Measurements from ENCODE around the gene PPP2R2D.
A peak's percentile ranks its signal among the peaks of the same experiment; 100 is the strongest.

PPP2R2D gene

GRCh38 chr10:131900350-131901152, at the start of gene PPP2R2D:
Gene PPP2R2D (plus strand): TSS chr10:131901008. CDS start chr10:131901149, 141 bp downstream.
- DNase-seq = peak; percentile 92

GRCh38 chr10:131851346-131851745, 49.5 kb upstream of the PPP2R2D start:
- no peak for DNase-seq

GRCh38 chr10:131852176-131852822, 48.5 kb upstream of the PPP2R2D start:
- no peak for DNase-seq

GRCh38 chr10:131852823-131853609, 47.8 kb upstream of the PPP2R2D start:
- no peak for DNase-seq

GRCh38 chr10:131853610-131853964, 47.2 kb upstream of the PPP2R2D start:
- DNase-seq = no peak

- DNase-seq = no peak
Measured at GRCh38 chr10:131854579-131855335, 46.1 kb upstream of the PPP2R2D start.

- DNase-seq = no peak
Measured at GRCh38 chr10:131855461-131856401, 45.1 kb upstream of the PPP2R2D start.

GRCh38 chr10:131856441-131857094, 44.2 kb upstream of the PPP2R2D start:
- no peak for DNase-seq

GRCh38 chr10:131857156-131858117, 43.4 kb upstream of the PPP2R2D start:
- no peak for DNase-seq

- no peak for DNase-seq
Measured at GRCh38 chr10:131858118-131858515, 42.7 kb upstream of the PPP2R2D start.

GRCh38 chr10:131858583-131859340, 42.0 kb upstream of the PPP2R2D start:
- no peak for DNase-seq

- DNase-seq = no peak
Measured at GRCh38 chr10:131859341-131860020, 41.3 kb upstream of the PPP2R2D start.

GRCh38 chr10:131860311-131860710, 40.5 kb upstream of the PPP2R2D start:
- DNase-seq = no peak

- no peak for DNase-seq
Measured at GRCh38 chr10:131860806-131861440, 39.9 kb upstream of the PPP2R2D start.

GRCh38 chr10:131862548-131862947, 38.3 kb upstream of the PPP2R2D start:
- no peak for DNase-seq

- no peak for DNase-seq
Measured at GRCh38 chr10:131865223-131865917, 35.4 kb upstream of the PPP2R2D start.

GRCh38 chr10:131866673-131867072, 34.1 kb upstream of the PPP2R2D start:
- no peak for DNase-seq
